ENCODE results near the gene SPNS3.

SPNS3 gene

DNA sequence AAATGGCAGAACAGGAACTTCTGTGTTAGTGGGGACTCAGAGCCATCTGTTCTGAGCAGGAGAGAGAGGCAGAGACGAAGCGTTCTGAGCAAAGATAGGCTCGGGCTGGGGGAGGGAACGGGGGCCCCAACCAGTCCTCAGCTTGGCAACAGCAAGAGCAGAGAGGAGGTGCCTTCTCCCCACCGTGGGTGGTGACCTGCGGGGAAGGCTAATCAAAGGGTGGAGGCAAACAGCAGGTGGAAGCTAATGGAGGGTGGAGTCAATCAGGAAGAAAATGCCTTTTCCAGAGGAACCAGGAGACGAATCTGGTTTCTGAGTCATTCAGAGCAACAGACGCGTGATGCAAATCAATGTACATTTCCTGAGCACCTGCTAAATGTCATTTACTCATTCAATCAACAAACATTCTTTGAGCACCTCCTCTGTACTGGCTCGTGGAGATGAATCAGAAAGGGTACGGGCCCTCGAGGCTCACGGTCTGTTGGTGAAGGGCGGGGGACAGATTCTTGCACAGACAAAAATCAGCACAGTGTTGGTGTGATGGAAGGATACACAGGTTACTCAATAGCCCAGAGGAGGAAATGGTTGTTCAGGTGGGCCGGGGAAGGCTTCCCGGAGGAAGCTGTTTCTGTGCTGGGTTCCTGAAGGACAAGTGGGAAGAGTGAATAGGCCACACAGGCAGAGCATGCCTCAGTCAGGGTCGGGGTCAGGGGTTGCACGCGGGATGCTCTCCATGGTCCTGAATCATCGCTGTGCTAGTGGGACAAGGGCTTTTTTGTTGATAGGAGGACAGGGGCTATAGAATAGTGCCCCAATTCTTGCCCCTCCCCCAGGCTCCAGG is 59.2 kb downstream of the SPNS3 start:
- peak; percentile 83 for DNase-seq

- no peak for DNase-seq
These were observed 63.5 kb downstream of the SPNS3 start for GRCh38 chr17:4497101-4497824.

- peak; percentile 64 for DNase-seq
These were observed 65.0 kb downstream of the SPNS3 start, which contains the start of gene SPNS2 for GRCh38 chr17:4498461-4499397. SPNS2 (plus strand) TSS chr17:4498881; CDS start chr17:4499048, 167 bp downstream.

- DNase-seq, result peak; percentile 63
These were observed 65.9 kb downstream of the SPNS3 start for GRCh38 chr17:4499431-4500190.

GRCh38 chr17:4500191-4500571 is 66.4 kb downstream of the SPNS3 start:
- DNase-seq, result no peak

GRCh38 chr17:4501295-4501949 is 67.7 kb downstream of the SPNS3 start:
- DNase-seq, result no peak

DNA sequence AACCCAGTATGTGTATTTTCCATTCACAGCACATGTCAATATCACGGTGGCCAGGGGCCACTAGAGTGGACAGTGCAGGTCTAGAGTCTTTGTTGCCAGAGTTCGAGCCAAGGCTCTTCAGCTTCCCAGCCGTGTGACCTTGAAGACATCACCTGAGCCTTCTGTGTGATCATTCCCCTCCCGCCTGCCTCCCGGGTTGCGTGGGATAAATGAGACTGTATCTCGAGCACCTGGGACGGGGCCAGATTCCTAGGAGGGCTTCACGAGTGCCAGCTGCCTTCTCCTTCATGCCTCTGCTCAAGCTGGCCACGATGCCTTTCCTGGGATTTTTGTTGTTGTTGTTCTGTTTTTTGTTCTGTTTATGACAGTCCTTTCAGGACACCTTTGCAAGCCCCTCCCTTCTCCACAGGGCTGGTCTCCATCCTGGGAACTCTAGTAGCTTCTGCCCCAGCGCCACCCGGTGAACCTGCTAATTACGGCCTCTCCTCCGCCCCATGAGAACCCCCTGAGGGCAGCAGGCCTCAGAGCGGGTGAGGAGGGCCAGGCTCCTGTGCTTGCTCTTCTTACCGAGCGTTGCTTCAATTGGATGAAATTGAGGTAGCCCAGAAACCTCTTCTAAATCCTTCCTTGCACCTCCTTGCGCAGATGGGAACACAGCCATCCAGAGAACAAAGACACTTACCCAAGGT is 68.9 kb downstream of the SPNS3 start:
- DNase-seq, result peak; percentile 58

DNA sequence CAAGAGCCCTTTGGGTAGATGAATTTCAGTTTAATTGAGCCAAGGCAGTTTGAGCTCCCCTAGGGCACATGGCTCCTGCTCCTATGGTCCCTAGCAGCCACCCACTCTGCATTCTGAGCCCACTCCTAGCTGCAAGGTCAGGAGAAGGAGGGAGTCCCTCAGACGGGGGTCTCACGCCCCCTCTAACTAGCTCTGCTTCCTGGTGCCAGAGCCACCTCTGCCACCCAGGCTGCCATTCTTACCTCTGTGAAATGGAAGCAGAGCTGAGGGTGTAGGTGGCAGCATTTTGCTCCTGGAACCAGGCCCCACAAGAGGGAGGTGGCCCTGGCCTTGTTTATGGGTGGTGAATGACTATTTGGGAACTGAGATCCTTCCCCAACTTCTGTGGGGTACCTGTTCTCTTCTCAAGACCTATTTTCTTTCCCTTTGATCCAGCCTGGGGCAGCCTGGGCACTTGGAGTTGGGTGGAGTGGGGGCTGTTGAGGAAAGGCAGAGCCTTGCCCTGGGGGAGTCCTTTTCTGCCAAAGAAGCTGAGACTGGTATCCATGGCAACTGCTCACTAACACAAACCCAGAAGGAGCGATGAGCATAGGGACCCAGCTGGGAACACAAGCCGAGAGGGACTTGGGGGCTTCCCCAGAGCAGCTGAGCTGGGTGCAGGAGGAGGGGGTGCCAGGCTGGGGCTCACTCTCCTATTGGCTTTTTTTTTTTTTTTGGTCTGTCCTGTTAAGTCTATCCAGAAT is 69.7 kb downstream of the SPNS3 start:
- DNase-seq, result no peak

DNA sequence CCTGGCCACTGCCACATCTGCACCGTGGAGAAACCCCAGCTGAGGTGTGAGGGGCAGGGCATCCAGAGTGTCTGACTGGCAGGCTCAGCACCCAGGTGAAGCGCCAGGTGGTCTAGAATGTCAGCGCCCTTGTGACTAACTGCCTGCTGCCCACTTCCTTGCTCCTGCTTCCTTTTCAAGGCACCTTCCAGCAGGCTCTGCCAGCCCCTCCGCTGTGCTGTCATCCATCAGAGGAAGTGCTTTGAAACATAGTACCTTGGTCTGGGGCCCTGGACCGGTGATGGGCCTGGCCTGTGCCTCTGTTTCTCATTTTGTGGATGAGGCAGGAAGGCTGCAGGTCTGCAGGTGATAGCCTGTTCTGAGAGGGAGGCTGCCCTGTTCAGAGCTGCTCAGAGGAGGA is 70.4 kb downstream of the SPNS3 start:
- DNase-seq, result no peak

- no peak for DNase-seq
These were observed 71.4 kb downstream of the SPNS3 start for GRCh38 chr17:4505187-4505586.

DNA sequence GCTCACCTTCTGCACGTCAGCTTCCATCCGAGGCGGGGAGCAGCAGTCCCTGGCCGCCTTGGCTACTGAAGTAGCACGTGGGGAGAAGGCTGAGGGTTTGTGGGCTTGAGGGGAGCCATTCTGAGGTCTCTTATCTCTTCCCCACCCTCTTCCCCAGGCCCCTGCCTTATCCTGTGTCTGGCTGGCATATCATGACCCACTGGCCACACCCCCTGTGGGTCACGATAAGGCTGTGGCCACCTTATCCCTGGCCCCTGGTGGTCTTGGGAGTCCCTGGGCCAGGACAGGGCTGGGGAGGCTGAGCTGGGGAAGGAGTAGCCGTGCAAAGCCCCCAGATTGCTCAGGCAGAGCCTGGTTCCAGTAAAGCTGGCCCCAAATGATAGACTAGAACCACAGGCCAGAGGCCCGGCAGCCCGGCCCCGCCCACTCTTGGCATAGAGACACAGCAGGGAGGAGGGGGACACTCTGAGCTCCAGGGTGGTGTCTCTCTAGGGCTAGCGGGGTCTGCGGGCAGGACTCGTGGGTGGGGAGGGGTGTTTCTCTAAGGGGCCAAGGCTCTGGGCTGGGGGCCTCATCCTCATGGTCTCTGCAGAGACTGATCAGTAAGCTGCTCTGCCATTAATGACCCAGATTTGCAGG is 72.6 kb downstream of the SPNS3 start:
- no peak for DNase-seq

- no peak for DNase-seq
These were observed 73.2 kb downstream of the SPNS3 start for GRCh38 chr17:4506892-4507291.

GRCh38 chr17:4507361-4508111 is 73.8 kb downstream of the SPNS3 start:
- no peak for DNase-seq

GRCh38 chr17:4508207-4508606 is 74.5 kb downstream of the SPNS3 start:
- DNase-seq, result no peak

DNA sequence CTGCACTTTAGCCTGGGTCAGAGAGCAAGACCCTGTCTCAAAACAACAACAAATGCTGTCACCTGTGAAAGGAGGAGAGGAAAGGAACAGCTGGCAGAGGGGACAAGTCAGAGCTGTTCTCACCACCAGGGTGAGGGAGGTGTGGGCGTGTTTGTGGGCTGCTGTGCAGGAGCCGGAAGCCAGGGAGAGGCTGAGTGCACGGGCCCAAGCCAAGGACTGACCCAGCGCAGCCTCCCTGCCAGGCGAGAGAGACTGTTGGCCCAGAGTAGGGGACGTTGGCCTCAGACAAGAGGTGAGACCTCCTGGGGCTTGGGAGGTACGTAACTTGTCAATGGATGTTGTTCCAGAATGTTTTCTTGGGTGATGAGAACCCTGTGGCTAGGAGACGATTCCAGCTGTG is 75.7 kb downstream of the SPNS3 start:
- no peak for DNase-seq

- no peak for DNase-seq
These were observed 76.3 kb downstream of the SPNS3 start for GRCh38 chr17:4509923-4510617.

DNA sequence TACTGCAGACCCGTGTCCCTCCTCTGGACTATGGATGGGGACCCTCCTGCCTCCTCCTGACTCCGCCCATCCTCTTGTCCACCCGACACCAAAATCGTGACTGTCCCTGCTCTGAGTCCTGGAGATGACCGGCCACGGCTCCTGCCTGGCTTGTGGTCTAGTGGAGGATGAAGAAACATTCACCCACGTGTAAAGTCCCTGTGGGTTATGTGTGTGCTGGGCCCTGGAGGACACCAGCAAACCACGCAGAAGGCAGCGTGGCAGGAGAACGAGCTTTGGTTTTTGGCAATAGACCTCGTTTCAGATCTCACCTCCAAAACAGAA is 76.8 kb downstream of the SPNS3 start:
- DNase-seq, result no peak

DNA sequence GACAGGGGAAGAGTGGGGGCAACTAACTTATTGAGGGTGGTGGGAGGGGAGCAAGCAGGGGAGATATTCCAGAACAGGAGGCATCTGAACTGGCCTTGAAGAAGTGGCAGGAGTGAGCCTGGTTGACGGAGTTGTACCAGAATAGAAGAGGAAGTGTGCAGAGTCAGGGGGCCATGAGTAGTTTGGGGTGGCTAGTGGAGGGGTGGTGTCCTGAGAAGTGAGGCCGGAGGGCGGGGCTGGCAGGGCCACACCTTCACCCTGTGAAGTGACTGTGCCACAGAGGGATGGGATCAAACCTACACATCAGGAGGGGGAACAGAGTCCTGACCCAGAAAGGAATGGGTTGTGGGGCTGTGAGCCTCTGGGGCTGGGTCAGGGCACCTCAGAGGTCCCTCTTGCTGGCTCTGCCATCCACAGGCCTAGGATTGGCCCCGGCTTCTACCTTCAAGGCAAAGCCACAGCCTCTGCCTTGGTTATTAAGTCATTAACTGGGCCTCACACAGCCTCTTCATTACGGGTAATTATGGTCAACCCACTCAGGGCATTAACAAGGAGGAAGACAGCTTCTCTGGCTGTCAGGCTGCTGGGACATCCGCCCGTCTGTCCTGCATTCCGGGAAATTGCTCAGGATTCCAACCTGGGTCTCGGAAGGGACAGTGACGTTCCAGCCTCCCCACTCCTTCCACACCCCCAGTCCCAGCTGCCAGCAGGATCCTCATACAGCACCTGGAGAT is 77.6 kb downstream of the SPNS3 start:
- DNase-seq, result no peak
